GM13976 (cell line): Measurements from ENCODE around the gene PGLYRP2.
A peak's percentile ranks its signal among the peaks of the same experiment; 100 is the strongest.

Experiments
- DNase-seq: peaks from one replicate; pipeline ENCODE4 v3.0.0; 2012; ENCODE audit warnings: low spot score
- CTCF ChIP-seq: IDR thresholded peaks from 2 replicates; pipeline ENCODE4 v1.5.1; 2012; ENCODE audit warnings: borderline replicate concordance, mild to moderate bottlenecking; ENCODE audit not compliant: insufficient read depth; ENCODE audit errors: extremely low read depth, missing control alignments, control extremely low read depth
- in situ Hi-C: fragments of 300-500 bp; cut with MboI; formaldehyde crosslinking; loops from one replicate; pipeline ENCODE4 v1.12.0; 2022; ENCODE audit warnings: low sequenced_read_pairs, mixed read lengths, inconsistent platforms; ENCODE audit not compliant: unreplicated experiment

The PGLYRP2 gene

GRCh38 chr19:15469513-15470297 lies 9.6 kb downstream of the PGLYRP2 start:
- DNase-seq = no peak
- in situ Hi-C loops = no loop called here
- TF ChIP-seq CTCF = no peak

GRCh38 chr19:15468675-15469512 lies 10.4 kb downstream of the PGLYRP2 start:
- no peak for DNase-seq
- no peak for TF ChIP-seq CTCF
- in situ Hi-C loops = no loop called here

- no peak for DNase-seq
- in situ Hi-C loops = no loop called here
- no peak for TF ChIP-seq CTCF
Observed at GRCh38 chr19:15467734-15468214, 11.5 kb downstream of the PGLYRP2 start.

GRCh38 chr19:15466851-15467733 lies 12.2 kb downstream of the PGLYRP2 start:
- TF ChIP-seq CTCF = no peak
- peak; percentile 59 for DNase-seq
- in situ Hi-C loops = no loop called here

- no peak for TF ChIP-seq CTCF
- in situ Hi-C loops = no loop called here
- DNase-seq = peak; percentile 75
Observed at GRCh38 chr19:15464394-15465385, 14.6 kb downstream of the PGLYRP2 start, which contains the start of gene RASAL3. Gene RASAL3, minus strand, starts transcription at chr19:15464544. Its CDS starts 186 bp downstream, at chr19:15464358.
